Skeletal muscle tissue (tissue), 4 donors: ENCODE results near the gene SDHA. TPM values are rescaled to one million over a fixed set of nuclear protein-coding genes. Genes with fewer than 3 reads are reported as not detected.

Experiments used
- H3K27ac ChIP-seq: one replicate; pipeline ENCODE4 v1.7.0; 2013; ENCODE audit warnings: mild to moderate bottlenecking, low read depth, low read length, inconsistent platforms
- H3K27me3 ChIP-seq, 3 donors: one replicate each; pipeline ENCODE4 v1.7.0; 2013; ENCODE audit warnings: low read length in 3 of 3; ENCODE audit not compliant: control insufficient read depth in 3 of 3, insufficient read depth in 3 of 3
- H3K36me3 ChIP-seq, 3 donors: one replicate each; pipeline ENCODE4 v1.7.0; 2013; ENCODE audit warnings: low read length in 3 of 3; ENCODE audit not compliant: control insufficient read depth in 3 of 3, insufficient read depth in 3 of 3
- H3K4me1 ChIP-seq, 3 donors: one replicate each; pipeline ENCODE4 v1.7.0; 2013; ENCODE audit warnings: low read length in 3 of 3, mild to moderate bottlenecking in 3 of 3; ENCODE audit not compliant: control insufficient read depth in 3 of 3, insufficient read depth in 3 of 3
- H3K4me3 ChIP-seq, 3 donors: one replicate each; pipeline ENCODE4 v1.7.0; 2013; ENCODE audit warnings: low read length in 3 of 3
- H3K9ac ChIP-seq, 3 donors: one replicate each; pipeline ENCODE4 v1.7.0; 2013; ENCODE audit warnings: low read length in 3 of 3, mild to moderate bottlenecking in 3 of 3, moderate library complexity in 2 of 3, low read depth in 1 of 3
- H3K9me3 ChIP-seq, 3 donors: one replicate each; pipeline ENCODE4 v1.7.0; 2013; ENCODE audit warnings: low read length in 3 of 3; ENCODE audit not compliant: control insufficient read depth in 3 of 3
- total RNA-seq: library from RNA; depleted of rRNA; stranded (reverse); fragments of >200 nt; gene quantifications from one replicate; pipeline ENCODE4 v1.2.3, GENCODE V29; 2014
- donor health status: Osteomylitis.

The SDHA gene
- total RNA-seq, 1 donor from 2014 or later, result 98.6 TPM

DNA sequence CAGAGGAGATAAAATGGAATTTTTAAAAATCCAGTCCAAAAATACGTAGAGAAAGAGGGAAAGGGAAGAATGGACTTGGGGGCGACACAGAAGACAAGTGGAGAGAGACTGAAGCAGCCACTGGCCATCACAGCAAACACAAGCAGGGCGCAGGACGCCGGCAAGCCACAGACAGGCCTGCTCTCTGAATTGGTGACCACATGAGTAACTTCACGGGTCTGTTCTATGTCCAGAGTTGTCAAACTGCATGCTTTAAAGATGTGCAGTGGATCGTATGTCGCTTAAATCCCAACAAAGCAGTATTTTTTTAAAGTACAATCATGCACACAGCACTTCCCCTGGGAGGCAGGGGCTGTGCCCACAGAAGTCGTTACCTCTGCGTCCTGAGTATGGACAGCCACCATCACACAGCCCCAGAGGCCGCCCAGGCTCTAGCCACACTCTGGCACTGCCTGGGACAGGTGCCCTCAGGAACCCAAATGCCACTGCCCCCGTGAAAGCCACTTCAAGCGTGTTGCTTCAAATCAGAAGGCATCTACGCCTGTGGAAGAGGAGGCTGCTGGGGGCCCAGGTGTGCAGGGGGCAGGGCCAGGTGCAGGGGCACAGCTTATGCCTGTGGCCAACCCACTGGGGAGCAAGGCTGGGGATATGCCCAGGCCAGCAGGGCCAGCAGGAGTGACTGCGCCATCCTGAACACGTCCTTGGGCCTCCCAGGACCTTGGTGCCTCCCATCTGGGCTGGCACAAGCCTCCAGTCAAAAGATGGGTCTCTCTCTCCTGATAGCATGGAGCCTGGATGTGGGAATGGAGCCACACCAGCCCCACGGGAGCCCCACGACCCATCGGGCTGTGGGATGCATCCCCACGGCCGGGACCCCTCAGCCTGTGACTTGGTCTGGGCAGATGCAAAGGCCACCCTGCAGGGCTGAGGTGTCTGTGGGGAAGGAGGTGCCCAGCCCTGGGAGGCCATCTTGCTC is 32.7 kb upstream of the SDHA start:
- Histone ChIP-seq H3K9me3 (no peaks in the 10 kb centered on the region), H3K27me3 (peaks cover 0 to 10% (median 0%) of the 10 kb centered on the region in 3 donors), H3K36me3 (no peaks in the 10 kb centered on the region), H3K4me1 (peaks cover 33 to 35% (median 34%) of the 10 kb centered on the region in 3 donors), H3K9ac (no peak overlapping the region), H3K27ac (no peak overlapping the region), H3K4me3 (no peak overlapping the region)

DNA sequence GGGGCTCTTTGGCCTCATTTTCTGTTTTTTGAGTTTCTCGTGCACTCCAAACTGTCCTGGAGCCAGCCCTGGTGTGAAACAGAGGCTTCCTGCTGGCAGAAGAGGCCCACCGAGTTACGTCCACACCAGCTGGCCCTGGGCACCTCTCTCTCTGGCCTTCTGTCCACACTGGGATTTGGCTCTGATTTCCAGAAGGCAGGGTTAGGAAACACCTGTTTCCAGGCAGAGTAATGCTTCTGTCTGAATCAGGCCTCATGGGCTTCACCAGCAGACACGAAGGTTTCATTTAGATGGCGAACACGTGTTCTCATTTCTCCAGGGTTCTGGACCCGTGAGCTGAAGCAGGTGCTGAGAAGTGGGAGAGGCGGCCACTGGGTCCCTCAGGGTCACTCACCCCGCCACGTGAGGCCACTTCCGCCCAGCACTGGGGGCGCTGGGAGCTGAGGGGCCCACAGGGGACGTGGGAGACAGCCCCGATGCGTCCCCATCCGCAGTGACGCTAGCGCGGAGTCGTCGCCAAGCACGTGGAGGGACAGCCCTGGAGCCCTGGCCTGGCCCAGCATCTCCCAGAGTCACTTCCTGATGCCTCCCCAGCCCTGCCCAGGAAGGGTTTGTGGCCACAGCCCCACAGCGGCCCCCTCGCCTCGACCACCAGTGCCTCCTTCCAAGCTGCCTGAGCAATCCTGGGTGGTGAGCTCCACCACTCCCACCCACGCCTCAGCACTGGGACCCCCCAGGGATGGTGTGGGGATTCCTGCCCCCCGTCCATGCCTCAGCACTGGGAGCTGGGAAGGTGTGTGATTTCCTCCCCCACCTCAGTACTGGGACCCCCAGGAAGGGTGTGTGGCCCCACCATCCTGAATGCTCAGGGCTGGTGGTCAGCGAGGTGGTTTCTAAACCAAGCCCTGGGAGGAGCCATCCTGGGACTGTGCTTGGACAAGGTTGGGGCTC is 31.8 kb upstream of the SDHA start:
- Histone ChIP-seq H3K27ac (no peak overlapping the region), H3K27me3 (peaks cover 0 to 5% (median 0%) of the 10 kb centered on the region in 3 donors), H3K9ac (no peak overlapping the region), H3K36me3 (no peaks in the 10 kb centered on the region), H3K4me3 (no peak overlapping the region), H3K4me1 (peaks cover 34 to 39% (median 36%) of the 10 kb centered on the region in 3 donors), H3K9me3 (no peaks in the 10 kb centered on the region)

DNA sequence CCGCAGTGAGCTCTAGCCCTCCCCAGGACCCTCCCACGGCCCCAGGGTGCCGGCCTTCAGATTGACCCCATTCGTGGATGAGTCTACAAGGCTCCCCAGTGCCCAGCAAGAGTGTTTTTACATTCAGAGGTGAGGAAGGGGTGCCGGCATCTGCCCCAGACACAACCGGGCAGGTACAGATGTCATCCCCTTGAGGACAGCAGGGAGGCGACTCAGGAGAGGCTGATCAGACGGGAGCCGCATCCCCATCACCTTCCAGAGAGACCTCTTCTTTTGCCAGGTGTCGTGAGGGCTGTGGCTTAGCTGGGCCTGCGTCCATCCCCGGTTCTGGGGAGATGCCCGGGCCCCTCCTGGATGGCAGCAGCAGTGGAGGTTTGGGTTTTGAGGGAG is 31.1 kb upstream of the SDHA start:
- H3K9ac ChIP-seq, result no peak overlapping the region
- no peak overlapping the region for H3K4me3 ChIP-seq
- H3K4me1 ChIP-seq, result peaks cover 35 to 46% (median 43%) of the 10 kb centered on the region in 3 donors
- H3K27me3 ChIP-seq, result peaks cover 0 to 4% (median 2%) of the 10 kb centered on the region in 3 donors
- H3K9me3 ChIP-seq, result no peaks in the 10 kb centered on the region
- H3K36me3 ChIP-seq, result peaks cover 0 to 2% (median 0%) of the 10 kb centered on the region in 3 donors
- H3K27ac ChIP-seq, result no peak overlapping the region

DNA sequence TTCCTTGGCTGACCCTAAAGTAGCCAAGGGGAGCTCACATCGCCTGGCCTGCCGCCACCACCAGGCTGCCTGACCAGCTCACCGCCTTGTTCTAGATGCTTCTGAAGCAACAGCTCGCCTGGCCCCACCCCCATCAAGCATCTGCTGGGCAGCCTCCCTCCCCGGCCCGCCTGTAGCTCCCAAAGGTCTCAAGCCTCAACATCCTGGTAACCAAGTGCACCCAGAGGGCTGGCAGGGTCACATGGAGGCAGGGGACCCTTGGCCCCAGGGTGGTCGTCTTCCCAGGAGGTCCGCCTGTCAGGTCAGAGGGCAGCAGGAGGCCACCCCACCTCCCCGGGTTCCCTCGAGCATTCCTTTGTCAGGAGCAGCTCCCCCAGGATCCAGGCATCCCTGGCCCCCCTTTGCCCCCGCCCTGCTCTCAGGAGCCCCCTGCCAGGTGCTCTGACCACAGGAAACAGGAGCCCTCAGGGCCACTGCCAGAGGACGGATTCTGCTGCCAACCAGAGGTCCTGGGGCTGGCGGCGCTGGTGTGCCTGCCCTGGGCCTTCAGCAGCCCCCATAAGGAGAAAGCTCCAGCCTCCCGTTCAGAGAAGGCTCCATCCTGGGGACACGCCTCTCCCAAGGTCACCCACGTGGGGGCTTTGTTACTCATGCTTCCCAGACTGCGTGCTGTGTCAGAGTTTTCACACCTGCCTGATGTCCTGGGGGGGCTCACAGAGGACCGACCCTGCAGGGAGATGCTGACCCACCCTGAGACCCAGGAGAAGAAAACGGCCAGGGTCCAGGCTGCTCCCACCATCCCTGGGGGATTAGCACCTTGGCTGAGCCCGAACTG is 30.3 kb upstream of the SDHA start:
- peaks cover 0 to 6% (median 4%) of the 10 kb centered on the region in 3 donors for H3K27me3 ChIP-seq
- H3K36me3 ChIP-seq, result peaks cover 0 to 7% (median 0%) of the 10 kb centered on the region in 3 donors
- H3K9me3 ChIP-seq, result no peaks in the 10 kb centered on the region
- H3K4me1 ChIP-seq, result peaks cover 40 to 51% (median 47%) of the 10 kb centered on the region in 3 donors
- peak overlapping the region; percentile 63 to 71 (median 70) for H3K9ac ChIP-seq
- peak overlapping the region; percentile 59 to 64 (median 62) for H3K4me3 ChIP-seq
- peak overlapping the region; percentile 65 for H3K27ac ChIP-seq

DNA sequence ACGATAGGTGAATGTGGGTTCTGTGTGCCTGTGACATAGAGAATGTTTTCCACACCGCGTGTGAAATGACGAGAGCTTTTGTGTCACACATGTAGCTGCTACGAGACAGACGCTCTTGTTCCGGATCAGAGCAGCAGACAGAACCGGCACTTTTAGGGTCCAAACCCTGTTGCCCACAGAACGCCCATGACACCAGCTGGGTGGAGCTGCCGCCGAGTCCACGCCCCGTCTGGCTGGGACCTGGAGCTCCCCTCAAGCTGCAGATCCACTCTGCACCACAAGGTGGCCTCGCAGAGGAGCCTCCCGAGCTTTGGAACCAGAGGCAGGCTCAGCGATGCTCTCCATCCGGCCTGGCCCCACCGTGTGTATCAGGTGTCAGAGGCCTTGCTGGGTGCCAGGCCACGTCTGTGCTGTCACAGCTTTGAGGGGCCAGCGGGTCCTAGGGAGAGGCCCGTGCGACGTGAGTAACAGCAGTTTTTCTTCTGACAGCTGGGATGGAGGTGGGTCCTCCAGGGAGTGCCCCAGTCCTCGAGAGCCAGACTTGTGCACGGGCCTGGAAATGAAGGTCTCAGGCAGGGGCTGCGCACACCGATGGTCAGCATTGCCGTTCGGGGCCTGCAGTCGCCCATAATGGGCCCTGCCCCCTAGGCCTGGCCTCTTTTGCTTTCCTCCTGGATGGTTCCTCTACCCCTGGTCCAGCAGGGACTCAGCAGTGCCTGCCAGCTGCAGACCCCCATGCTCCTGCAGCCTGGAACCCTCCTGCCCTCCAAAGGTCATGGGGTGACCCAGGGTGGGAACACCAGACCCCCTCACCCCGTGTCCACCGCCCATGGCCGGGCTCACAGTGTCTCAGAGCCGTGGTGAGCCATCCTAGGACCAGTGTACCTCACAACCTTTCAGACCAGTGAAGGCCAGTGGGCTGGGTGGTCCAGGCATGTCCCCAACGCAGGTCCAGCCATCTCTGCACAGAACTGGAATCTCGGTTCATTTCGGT is 29.3 kb upstream of the SDHA start:
- peaks cover 42 to 54% (median 49%) of the 10 kb centered on the region in 3 donors for H3K4me1 ChIP-seq
- H3K9me3 ChIP-seq, result no peaks in the 10 kb centered on the region
- H3K36me3 ChIP-seq, result peaks cover 0 to 8% (median 0%) of the 10 kb centered on the region in 3 donors
- H3K4me3 ChIP-seq, result peak overlapping the region; percentile 59 to 64 (median 62)
- H3K9ac ChIP-seq, result peak overlapping the region; percentile 65 to 90 (median 80)
- H3K27me3 ChIP-seq, result peaks cover 0 to 7% (median 4%) of the 10 kb centered on the region in 3 donors
- H3K27ac ChIP-seq, result peak overlapping the region; percentile 98

DNA sequence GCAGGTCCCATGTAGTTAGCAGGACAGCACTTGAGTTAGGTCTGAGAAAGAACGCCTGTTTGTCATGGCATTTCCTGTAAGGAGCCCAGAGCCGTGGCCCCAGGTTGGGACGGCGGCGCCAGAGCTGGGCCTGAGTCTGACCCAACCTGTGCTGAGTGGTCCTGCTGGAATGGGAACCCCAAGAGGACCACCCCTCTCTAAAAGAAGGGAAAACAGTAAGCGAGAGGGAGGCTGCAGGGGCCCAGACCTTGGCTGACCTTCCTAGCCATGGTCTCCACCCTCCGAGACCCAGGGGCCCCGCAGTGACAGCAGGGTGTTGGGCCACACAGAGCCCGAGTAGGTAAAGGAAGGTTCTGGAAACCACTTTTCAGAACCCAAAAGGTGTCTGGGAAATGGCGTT is 28.6 kb upstream of the SDHA start:
- Histone ChIP-seq H3K4me1 (peaks cover 48 to 60% (median 56%) of the 10 kb centered on the region in 3 donors), H3K4me3 (peak overlapping the region in 2 of 3 donors; percentile 59 to 64), H3K9me3 (no peaks in the 10 kb centered on the region), H3K27ac (peak overlapping the region; percentile 98), H3K36me3 (peaks cover 0 to 8% (median 0%) of the 10 kb centered on the region in 3 donors), H3K9ac (peak overlapping the region; percentile 65 to 90 (median 80)), H3K27me3 (peaks cover 0 to 8% (median 4%) of the 10 kb centered on the region in 3 donors)

DNA sequence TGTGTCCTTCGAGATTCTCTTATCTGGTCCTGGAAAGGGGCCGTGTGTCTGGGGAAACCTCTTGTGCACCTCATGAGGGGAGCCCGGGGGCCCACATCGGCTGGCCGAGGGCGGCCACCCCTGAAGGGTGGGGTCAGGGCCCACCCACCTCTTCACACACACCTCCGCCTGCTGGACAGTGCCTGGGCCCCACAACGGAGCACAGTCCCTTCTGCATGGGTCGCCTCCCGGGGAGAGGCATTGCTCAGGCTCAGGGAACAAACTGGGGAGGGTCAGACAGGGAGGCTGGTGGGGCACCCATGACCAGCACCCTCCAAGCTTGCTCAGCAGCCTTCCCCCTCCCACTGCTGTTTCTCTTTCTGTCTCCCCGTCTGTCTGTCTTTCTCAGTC is 28.1 kb upstream of the SDHA start:
- Histone ChIP-seq H3K4me3 (peak overlapping the region in 2 of 3 donors; percentile 64 to 67), H3K27ac (peak overlapping the region; percentile 98), H3K9me3 (no peaks in the 10 kb centered on the region), H3K9ac (peak overlapping the region; percentile 75 to 90 (median 80)), H3K4me1 (peaks cover 53 to 65% (median 61%) of the 10 kb centered on the region in 3 donors), H3K36me3 (peaks cover under 1 to 11% (median 5%) of the 10 kb centered on the region in 3 donors), H3K27me3 (peaks cover 0 to 8% (median 4%) of the 10 kb centered on the region in 3 donors)

DNA sequence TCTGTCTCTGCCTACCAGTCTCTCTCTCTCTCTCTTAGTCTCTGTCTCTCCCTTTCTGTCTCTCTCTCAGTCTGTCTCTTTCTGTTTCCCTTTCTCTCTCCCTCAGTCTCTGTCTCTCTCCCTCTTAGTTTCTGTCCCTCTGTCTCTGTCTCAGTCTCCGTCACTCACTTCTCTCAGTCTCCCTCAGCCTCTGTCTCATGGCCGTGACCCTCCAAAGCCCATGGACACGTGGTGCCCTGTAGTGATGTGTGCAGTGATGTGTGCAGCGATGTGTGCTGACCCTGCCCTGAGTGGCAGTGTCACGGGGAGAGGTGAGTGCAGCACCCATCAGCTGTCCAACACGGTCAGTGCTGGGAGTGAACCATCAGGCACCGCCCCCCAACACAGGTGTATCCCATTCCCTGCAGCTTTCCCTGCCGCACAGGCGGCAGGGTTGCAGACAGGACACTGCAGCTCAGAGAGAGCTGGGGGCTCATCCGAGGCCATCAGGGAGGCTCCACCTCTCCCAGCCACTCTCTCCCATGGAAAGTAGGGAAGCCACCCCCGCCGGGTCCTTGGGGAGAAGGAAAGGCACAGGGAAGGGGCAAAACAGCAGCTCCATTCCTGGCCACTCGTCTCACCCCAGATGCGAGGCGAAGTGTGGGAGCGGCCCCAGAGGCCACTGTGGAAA is 27.6 kb upstream of the SDHA start:
- Histone ChIP-seq H3K27ac (peak overlapping the region; percentile 98), H3K36me3 (peaks cover 6 to 16% (median 10%) of the 10 kb centered on the region in 3 donors), H3K4me1 (peaks cover 58 to 71% (median 67%) of the 10 kb centered on the region in 3 donors), H3K4me3 (peak overlapping the region; percentile 11 to 67 (median 64)), H3K9ac (peak overlapping the region; percentile 75 to 90 (median 80)), H3K27me3 (peaks cover 0 to 8% (median 4%) of the 10 kb centered on the region in 3 donors), H3K9me3 (no peaks in the 10 kb centered on the region)
